NCI-H345 treated with DMSO at 0.1 percent for 48 hours (cell line): Measurements from ENCODE around the gene NUP188.

Experiments
- DNase-seq: peaks from one replicate; lab custom pipeline; 2025; ENCODE audit not compliant: unreplicated experiment; lab: John Stamatoyannopoulos, UW

NUP188 gene

GRCh38 chr9:128947527-128948301 lies at the start of gene NUP188, which contains the start of gene DOLK:
NUP188 (plus strand) TSS chr9:128947699; CDS start chr9:128947720, 21 bp downstream.
DOLK (minus strand) TSS chr9:128947603; CDS start chr9:128947303, 300 bp downstream.
- peak; percentile 90 for DNase-seq

- DNase-seq: no peak
These were observed 49.1 kb upstream of the NUP188 start for GRCh38 chr9:128898382-128898781.

- no peak for DNase-seq
These were observed 48.5 kb upstream of the NUP188 start for GRCh38 chr9:128898845-128899565.

- DNase-seq: no peak
These were observed 47.8 kb upstream of the NUP188 start for GRCh38 chr9:128899566-128900322.

GRCh38 chr9:128901379-128901778 lies 46.1 kb upstream of the NUP188 start:
- DNase-seq: no peak

GRCh38 chr9:128901822-128902221 lies 45.7 kb upstream of the NUP188 start:
- no peak for DNase-seq

GRCh38 chr9:128902351-128903078 lies 45.0 kb upstream of the NUP188 start:
- no peak for DNase-seq

GRCh38 chr9:128903079-128903461 lies 44.4 kb upstream of the NUP188 start:
- no peak for DNase-seq

GRCh38 chr9:128903871-128904620 lies 43.5 kb upstream of the NUP188 start:
- DNase-seq: no peak

- no peak for DNase-seq
These were observed 41.5 kb upstream of the NUP188 start for GRCh38 chr9:128905964-128906363.

GRCh38 chr9:128906741-128907140 lies 40.8 kb upstream of the NUP188 start:
- no peak for DNase-seq

GRCh38 chr9:128908372-128908771 lies 39.1 kb upstream of the NUP188 start:
- no peak for DNase-seq

GRCh38 chr9:128909859-128910258 lies 37.6 kb upstream of the NUP188 start:
- no peak for DNase-seq

GRCh38 chr9:128910906-128911305 lies 36.6 kb upstream of the NUP188 start:
- no peak for DNase-seq

- no peak for DNase-seq
These were observed 35.9 kb upstream of the NUP188 start for GRCh38 chr9:128911529-128912035.

- no peak for DNase-seq
These were observed 35.1 kb upstream of the NUP188 start for GRCh38 chr9:128912270-128912853.

- no peak for DNase-seq
These were observed 34.2 kb upstream of the NUP188 start for GRCh38 chr9:128913048-128913900.

GRCh38 chr9:128913995-128914772 lies 33.3 kb upstream of the NUP188 start:
- DNase-seq: no peak
